Stimulated activated CD8-positive, alpha-beta memory T cell treated with anti-CD3 and anti-CD28 coated beads, Interleukin-15, amount 100 ng/mL, for 24 hours (primary cell): Measurements from ENCODE around the gene STAC2.

Experiments
- DNase-seq: peaks from one replicate; pipeline ENCODE4 v3.0.0-alpha.2; 2020; ENCODE audit warnings: low read depth

Gene STAC2

GRCh38 chr17:39161962-39162361, 63.8 kb downstream of the STAC2 start:
- DNase-seq: no peak
